SH-SY5Y (cell line): Measurements from ENCODE around the gene GPC1.

ENCODE experiments used
- GATA2 ChIP-seq: IDR thresholded peaks from 2 replicates; pipeline ENCODE4 v1.6.1; 2011; ENCODE audit warnings: mild to moderate bottlenecking, low read depth, low read length
- GATA3 ChIP-seq: IDR thresholded peaks from 2 replicates; pipeline ENCODE4 v1.6.1; 2011; ENCODE audit warnings: low read depth, mild to moderate bottlenecking, low read length, moderate library complexity

Gene GPC1

GRCh38 chr2:240435457-240435947, at the start of gene GPC1:
Gene GPC1 (plus strand): TSS chr2:240435663. CDS start chr2:240435919, 256 bp downstream.
- TF ChIP-seq GATA2 (no peak), GATA3 (no peak)

DNA sequence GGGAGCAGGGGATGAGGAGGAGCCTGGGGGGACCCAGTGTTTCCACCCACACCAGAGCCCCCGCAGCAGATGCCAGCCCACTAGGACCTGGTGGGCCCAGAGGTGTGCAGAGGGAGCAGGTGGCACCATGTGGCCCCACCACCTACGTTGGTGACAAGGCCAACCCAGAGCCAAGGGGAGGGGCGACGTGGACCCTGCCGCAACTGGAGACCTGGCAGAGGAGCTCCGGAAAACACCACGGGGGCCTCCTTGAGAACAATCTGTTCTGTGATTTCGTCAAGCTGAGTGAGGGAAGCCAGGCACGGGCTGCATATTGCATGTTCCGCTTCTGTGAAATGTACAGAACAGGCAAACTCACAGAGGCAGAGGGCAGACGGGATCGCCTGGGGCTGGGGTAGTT, 49.1 kb upstream of the GPC1 start:
- no peak for TF ChIP-seq GATA3
- TF ChIP-seq GATA2, result no peak

GRCh38 chr2:240387325-240387668, 48.2 kb upstream of the GPC1 start:
- TF ChIP-seq GATA3 (no peak), GATA2 (no peak)

DNA sequence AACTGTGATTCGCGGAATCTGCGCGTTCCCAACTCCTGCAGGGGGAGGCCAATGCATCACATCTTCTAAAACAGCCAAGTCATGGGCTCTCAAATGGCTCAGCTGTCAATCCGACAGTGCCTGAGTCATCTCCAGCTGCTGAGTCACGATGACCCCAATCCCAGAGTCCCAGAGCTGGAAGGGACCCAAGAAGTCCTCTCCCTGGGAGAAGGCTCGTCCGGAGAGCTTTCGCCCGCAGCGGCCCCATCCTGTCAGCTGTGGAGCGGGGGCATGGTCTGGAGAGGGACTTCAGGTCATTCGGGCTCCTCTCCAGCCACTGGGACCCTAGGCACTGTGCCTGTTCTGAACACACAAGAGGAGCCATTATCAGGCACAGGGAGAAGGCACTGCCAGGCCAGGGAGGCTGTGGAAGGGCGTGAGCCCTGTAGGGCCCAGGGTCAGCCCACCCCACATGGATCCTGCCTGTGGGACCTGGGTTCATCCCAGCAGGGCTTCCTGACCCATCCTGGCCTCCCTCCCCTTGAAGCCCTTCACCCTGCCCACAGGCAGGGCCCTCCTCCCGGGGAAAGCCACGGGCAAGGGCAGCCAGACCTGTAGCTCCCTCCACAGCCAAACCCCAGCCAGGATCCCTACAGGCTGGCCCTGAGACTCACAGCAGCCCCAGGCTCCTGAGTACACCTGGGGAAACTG, 47.6 kb upstream of the GPC1 start:
- TF ChIP-seq GATA3 (no peak), GATA2 (no peak)

GRCh38 chr2:240388471-240389301, 46.8 kb upstream of the GPC1 start:
- TF ChIP-seq GATA2, result no peak
- no peak for TF ChIP-seq GATA3

GRCh38 chr2:240389302-240389805, 46.1 kb upstream of the GPC1 start:
- TF ChIP-seq GATA2, result no peak
- TF ChIP-seq GATA3, result no peak

DNA sequence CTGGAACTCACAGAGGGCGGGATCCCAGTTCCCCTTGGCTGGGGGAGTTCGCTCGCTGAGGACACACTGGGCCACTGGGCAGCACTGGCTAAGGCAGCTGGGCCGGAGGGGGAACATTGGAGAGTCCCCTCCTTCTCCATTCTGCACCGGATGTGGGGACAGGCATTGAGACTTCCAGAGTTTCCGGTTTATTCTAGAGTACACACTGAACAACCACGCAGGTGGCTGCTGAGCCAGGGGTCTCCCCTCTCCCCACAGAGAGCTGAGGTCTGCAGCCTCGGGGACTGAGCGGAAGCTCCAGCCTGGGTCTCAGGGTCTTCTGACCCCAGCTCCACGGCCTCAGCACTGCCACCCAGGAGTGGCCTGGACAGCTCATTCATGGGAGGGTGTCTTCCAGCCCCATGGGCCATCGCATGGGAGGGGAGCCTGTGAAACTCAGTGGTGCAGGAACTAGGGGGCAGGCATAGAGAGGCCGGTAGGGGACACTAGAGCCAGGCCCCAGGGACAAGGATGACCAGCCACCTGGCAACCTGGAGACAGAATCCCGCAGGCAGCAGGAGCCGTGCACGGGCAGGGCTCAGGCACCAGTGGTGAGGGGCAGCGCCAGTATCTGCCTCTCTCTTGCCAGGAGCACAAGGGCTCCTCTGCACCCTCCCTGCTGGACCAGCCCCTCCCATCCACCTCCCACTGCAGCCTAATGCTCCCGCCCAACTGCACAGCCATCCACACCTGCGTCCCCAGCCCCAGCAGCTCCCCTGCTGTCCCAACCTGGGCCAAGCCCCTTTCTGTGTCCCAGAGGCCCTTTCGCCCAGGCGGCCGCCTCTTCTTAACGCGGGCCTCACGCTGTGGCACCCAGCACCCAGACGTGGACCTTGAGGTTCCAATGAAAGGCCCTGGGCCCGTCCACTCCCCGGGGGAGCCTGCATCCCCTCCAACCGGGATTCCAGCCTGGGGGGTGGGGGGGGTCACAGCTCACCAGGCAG, 45.1 kb upstream of the GPC1 start:
- TF ChIP-seq GATA3 (no peak), GATA2 (no peak)

GRCh38 chr2:240391111-240392051, 44.1 kb upstream of the GPC1 start:
- TF ChIP-seq GATA2, result no peak
- no peak for TF ChIP-seq GATA3

- no peak for TF ChIP-seq GATA3
- TF ChIP-seq GATA2, result no peak
These were observed 43.1 kb upstream of the GPC1 start for GRCh38 chr2:240392084-240392947.

- TF ChIP-seq GATA3 (no peak), GATA2 (no peak)
These were observed 42.3 kb upstream of the GPC1 start for GRCh38 chr2:240392948-240393830.

GRCh38 chr2:240393831-240394410, 41.5 kb upstream of the GPC1 start:
- TF ChIP-seq GATA2, result no peak
- no peak for TF ChIP-seq GATA3
